GM12873 (cell line): ENCODE measurements around the gene TMED5.
A peak's percentile ranks its signal among the peaks of the same experiment; 100 is the strongest.

Experiments
- TF ChIP-seq, protein P1 (sequence below): IDR thresholded peaks from 2 replicates; pipeline ENCODE4 v1.5.1; 2012; ENCODE audit warnings: low read depth, mild to moderate bottlenecking, moderate library complexity, low read length, control low read depth; ENCODE audit not compliant: insufficient read depth; ENCODE audit errors: missing control alignments

TMED5 gene

DNA sequence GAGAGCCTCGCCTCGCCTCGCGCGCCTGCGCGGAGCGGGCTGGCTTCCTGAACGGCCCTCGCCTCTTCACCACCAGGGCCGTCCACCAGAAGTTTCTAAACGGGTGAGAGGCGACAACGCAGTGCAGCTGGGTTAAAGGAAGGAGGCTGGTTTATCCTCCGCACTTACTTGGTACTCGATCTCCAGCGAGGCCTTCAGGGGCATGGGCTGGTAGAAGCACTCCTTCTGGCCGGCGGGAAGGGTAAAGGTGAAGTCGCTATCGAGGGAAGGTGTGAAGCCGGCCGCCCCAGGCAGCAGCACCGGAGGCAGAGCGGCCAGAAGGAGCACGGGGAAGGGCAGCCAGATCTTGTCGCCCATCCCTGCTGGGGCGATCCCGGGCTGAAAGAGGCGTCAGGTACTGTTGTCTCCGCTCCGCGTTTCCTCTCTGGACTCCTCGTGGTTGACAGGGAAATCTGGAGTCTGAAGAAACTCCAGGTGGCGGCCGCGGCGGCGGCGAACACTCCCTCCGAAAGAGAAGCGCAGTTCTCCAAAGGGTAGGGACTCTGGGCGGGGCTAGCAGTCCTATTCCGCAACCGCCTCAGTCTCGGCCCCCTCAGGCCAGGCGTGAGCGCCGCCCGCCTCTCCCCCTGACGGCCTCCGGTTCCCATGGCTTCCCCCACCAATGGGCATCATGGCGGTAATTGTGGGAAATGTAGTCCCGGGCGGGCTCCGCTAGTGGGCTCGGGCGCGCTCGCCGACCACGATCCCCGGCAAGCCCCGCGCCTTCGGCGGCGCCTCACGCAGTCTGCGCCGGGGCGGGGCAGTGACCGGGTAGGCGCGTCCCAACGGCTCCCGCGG is at the start of gene TMED5:
TMED5 (minus strand) TSS at position 528 of the 837 bp plus-strand sequence; CDS start at position 357, 171 bp downstream.
- TF ChIP-seq, protein P1, sequence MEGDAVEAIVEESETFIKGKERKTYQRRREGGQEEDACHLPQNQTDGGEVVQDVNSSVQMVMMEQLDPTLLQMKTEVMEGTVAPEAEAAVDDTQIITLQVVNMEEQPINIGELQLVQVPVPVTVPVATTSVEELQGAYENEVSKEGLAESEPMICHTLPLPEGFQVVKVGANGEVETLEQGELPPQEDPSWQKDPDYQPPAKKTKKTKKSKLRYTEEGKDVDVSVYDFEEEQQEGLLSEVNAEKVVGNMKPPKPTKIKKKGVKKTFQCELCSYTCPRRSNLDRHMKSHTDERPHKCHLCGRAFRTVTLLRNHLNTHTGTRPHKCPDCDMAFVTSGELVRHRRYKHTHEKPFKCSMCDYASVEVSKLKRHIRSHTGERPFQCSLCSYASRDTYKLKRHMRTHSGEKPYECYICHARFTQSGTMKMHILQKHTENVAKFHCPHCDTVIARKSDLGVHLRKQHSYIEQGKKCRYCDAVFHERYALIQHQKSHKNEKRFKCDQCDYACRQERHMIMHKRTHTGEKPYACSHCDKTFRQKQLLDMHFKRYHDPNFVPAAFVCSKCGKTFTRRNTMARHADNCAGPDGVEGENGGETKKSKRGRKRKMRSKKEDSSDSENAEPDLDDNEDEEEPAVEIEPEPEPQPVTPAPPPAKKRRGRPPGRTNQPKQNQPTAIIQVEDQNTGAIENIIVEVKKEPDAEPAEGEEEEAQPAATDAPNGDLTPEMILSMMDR: peak; percentile 28

DNA sequence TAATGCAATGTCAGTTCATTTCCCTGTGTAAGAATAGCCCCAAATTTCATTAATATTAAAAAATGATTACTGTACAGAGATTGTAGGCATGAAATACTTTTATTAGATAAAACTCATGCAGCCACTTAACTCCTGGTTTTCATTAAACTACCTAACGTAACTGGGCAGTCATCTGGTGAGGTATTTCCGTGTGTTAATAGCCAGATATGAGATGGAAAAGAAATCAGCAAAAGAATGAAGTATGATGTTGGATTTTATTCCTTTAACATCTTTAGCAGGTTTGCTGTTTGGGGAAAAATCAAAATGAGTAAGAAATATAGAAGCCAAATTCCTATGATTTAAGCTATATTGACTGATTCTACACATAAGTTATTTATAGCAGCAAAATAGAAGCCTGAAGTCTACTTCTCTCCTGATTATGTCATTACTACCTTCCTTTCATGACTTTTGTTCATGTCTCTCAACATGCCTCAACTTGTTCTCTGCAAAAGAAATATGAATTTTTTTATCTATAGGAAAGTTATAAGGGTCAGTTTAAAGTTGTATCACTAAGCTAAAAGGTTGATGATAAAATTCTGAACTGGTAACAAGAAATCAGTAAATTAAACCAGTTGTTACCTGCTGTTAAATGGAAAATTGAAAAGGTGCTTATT is 42.9 kb upstream of the TMED5 start:
- TF ChIP-seq, protein P1: no peak

DNA sequence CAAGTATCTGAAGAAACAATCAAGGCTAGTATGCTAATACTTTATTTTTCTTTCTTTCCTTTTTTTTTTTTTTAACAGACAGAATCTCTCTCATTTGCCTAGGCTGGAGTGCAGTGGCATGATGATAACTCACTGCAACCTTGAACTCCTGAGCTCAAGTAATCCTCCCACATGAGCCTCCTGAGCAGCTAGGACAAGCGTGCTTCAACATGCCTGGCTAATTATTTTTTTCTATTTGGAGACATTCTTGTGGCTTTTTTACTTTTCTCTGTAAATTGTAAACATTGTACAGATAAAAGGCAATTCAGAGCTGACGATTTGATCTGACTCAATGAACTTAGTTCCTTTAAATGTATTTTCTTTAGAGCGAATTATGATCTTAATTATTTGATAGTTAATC is 41.7 kb upstream of the TMED5 start:
- TF ChIP-seq, protein P1: no peak

DNA sequence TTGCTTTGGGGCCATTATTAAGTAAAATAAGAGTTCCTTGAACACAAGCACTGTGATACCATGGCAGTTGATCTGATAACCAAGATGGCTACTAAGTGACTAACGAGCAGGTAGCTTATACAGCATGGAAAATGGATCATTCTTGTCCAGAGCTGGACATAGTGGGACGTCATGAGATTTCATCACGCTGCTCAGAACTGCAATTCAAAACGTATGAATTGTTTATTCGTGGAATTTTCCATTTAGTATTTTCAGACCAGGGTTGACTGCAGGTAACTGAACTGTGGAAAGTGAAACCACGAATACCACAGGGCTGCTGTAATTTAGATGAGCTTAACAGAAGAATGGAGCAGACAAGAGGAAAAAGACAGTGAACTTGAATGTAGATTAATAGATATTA is 39.2 kb upstream of the TMED5 start:
- TF ChIP-seq, protein P1: no peak

DNA sequence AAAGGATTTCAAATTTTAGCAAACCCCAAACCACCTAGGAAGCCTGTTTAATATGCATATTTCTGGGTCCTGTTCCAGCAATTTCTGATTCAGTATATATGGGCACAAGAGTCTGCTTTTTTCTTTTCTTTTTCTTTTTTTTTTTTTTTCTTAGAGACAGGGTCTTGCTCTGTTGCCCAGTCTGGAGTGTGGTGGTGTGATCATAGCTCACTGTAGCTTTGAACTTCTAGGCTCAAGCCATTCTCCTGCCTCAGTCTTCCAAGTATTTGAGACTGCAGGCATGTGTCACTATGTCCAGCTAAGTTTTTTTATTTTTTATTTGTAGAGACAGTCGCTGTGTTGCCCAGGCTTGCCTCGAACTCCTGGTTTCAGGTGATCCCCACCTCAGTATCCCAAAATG is 35.1 kb upstream of the TMED5 start:
- TF ChIP-seq, protein P1: no peak

DNA sequence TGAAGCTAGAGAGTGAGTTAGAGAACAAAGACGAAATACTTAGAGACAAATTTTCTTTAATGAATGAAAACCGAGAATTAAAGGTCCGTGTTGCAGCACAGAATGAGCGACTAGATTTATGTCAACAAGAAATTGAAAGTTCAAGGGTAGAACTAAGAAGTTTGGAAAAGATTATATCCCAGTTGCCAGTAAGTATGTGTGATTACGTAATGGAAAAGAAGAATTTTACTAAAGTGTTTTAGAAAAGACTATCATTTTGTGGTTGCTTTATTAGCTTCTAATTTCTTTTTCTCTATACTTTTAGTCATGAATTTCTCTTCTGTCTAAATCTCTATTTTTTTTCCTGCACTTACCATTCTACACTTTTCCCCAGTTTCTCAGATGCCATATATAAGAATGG is 27.0 kb upstream of the TMED5 start:
- TF ChIP-seq, protein P1: no peak

DNA sequence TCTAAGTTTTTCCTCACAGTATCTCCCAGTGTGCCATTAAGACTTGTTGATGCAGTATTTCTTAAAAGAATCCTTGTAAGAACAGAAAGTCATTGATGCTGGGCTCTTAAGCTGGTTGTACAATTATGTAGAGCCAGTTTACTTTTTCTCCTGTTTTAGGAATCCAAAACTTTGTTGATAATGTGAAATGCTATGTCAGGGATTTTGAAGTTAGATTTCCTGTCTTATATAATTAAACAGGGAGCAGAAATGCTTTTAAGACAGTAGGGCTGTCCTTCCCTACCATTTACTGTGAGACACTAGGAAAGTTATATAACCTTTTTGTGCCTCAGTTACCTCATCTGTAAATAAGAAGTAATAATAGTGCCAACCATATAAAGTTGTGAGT is 26.3 kb upstream of the TMED5 start:
- TF ChIP-seq, protein P1: no peak
